C4-2B (cell line): ENCODE results near the gene ST6GALNAC3.

Experiments
- H3K27ac ChIP-seq: fragments of 450-650 bp; 2 replicates; pipeline ENCODE4 v1.5.1; 2017
- ZFX ChIP-seq: fragments of 450-650 bp; IDR thresholded peaks from 2 replicates; pipeline ENCODE4 v1.6.1; 2017
- TF ChIP-seq, protein P1 (sequence below): fragments of 450-650 bp; conservative IDR thresholded peaks from 2 replicates; pipeline ENCODE4 v1.5.1; 2017; ENCODE audit warnings: mild to moderate bottlenecking

Gene ST6GALNAC3

DNA sequence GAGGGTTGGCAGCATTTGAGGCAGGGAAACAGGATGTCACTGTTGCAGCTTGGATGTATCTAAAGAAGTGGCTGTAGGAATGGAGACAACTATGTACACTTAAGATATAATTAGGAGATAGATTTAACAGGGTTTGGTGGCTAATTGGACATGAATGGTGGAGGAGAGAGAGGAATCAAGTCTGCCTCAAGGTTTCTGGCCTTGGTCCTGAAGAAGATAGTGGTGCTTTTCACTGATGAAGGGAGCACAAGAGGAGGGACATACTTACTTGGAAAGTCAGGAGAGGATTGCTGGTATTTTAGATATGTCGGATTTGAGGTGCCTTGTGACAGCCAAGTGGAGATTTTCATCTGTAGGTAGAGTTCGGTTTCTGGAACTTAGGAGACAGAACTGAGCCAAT, 123.9 kb downstream of the ST6GALNAC3 start:
- no peak for TF ChIP-seq ZFX
- TF ChIP-seq, protein P1, sequence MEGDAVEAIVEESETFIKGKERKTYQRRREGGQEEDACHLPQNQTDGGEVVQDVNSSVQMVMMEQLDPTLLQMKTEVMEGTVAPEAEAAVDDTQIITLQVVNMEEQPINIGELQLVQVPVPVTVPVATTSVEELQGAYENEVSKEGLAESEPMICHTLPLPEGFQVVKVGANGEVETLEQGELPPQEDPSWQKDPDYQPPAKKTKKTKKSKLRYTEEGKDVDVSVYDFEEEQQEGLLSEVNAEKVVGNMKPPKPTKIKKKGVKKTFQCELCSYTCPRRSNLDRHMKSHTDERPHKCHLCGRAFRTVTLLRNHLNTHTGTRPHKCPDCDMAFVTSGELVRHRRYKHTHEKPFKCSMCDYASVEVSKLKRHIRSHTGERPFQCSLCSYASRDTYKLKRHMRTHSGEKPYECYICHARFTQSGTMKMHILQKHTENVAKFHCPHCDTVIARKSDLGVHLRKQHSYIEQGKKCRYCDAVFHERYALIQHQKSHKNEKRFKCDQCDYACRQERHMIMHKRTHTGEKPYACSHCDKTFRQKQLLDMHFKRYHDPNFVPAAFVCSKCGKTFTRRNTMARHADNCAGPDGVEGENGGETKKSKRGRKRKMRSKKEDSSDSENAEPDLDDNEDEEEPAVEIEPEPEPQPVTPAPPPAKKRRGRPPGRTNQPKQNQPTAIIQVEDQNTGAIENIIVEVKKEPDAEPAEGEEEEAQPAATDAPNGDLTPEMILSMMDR, result no peak
- H3K27ac ChIP-seq, result no peak overlapping the region

DNA sequence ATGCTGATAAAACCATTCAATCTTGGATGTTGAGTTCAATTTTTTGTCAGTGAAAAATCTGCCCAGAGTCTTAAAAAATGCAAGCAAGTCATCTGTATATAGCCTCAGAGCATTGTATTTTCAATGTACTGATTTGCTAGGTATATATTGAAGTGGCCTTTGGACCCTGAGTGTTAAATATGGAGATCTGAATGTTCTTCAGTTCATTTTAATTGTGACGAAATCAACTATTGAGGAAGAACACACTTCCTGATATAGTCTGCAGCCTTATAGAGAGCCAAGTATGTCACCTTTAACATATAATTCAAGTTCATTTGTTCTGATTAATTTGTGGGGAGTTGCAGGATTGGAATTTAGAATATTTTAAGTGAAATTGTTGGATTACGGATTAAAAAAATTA, 128.1 kb downstream of the ST6GALNAC3 start:
- TF ChIP-seq ZFX, result no peak
- TF ChIP-seq, protein P1, result no peak
- no peak overlapping the region for H3K27ac ChIP-seq

DNA sequence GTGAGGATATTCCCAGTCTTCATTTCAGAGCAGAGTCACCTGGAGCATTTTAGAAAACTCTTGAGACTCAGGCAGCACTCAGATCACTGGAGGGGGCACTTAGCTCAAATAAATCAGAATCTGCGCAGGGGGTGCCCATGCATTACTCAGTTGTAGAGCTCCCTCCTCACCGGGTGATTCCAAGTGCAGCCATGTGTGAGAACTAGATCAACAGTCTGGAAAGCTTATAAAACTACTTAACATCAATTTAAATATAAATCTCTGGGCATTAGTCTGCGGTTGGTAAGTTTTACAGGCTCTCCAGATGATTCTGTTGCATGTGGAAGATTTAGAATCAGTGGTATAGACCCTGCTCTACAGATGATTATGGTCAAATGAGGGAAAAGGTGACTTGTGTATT, 128.6 kb downstream of the ST6GALNAC3 start:
- TF ChIP-seq, protein P1, result no peak
- TF ChIP-seq ZFX, result no peak
- H3K27ac ChIP-seq, result no peak overlapping the region

DNA sequence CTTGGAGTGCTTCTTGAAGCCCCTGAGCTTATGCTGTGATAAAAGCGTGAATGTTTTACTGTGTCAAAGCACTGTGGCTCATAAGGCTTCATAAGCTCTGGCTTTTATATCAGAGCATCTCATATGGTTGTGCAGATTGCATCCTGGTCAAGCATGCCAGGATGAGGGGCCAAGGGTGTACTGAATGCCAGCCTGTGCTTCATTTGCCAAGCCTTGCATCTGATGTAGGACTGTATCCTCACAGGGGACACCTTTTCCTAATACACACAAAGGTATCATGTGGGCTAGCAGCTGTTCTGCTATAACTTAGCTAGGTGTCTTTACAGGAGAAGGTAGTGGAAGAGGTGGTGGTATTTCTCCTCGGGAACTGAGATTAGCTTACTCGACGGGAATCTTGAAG, 134.7 kb downstream of the ST6GALNAC3 start:
- TF ChIP-seq, protein P1, result no peak
- no peak overlapping the region for H3K27ac ChIP-seq

DNA sequence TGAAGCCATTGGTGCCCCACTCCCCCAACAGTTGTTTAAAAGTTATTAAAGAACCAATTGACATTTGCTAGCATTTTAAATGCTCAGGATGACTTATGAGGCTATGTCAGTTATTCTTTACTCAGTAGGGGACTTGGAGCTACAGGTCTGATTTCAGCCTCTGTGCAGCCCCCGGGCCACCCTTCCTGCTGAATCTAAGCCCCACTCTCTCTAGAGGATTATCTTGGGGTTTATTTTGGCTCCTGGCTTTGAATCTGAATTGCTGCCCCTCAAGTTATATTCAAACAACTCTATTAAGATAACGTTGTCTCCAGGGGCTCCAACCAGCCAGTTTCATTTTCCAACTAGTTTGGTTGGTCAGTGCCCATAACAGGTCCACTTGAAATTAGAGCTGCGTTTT, 135.1 kb downstream of the ST6GALNAC3 start:
- TF ChIP-seq, protein P1, result no peak
- no peak for TF ChIP-seq ZFX

DNA sequence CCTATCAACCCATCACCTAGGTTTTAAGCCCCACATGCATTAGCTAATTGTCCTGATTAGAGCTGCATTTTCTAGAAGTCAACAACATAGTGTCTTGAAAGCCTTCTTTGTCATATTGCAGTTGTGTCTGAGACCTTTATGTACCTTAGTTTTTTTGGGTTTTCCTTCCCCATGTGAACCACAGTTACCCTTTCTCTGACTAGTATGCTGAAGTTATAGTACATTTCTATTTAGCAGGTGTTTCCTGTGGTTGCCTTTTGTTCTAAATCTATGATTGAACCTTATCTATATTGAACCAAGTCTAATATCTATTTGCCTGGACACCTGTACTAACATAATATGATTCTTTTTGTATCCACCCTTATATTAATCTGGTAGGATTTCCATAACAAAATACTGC, 135.6 kb downstream of the ST6GALNAC3 start:
- TF ChIP-seq, protein P1, result no peak
- no peak for TF ChIP-seq ZFX

More for the DNA sequence above, 135.1 kb downstream of the ST6GALNAC3 start:
- no peak overlapping the region for H3K27ac ChIP-seq

DNA sequence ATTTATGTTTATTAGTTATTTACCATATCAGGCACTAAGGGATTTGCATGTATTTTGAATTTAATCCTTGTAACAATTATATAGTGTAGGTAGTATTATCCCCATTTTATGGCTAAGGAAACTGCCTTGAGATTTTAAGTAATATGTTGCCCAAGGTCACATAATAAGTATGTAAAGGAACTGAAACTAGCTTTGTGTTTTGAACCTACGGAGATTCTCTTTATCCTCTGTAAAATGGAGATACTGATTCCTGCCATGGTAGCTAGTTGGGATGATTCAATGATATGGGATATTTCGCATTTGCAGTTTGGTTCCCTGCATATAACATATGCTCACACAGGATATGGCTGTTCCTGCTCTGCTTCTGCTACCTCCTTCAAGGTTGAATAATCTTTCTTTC, 144.3 kb downstream of the ST6GALNAC3 start:
- TF ChIP-seq, protein P1, result no peak
- TF ChIP-seq ZFX, result no peak
- no peak overlapping the region for H3K27ac ChIP-seq

More for the DNA sequence above, 135.6 kb downstream of the ST6GALNAC3 start:
- H3K27ac ChIP-seq, result no peak overlapping the region
